IMR-90 (cell line): ENCODE results near the gene VWDE. TPM values are rescaled to one million over a fixed set of nuclear protein-coding genes. Genes with fewer than 3 reads are reported as not detected.

Experiments
- ATAC-seq: fragments of 200-7000 bp; cut with Tn5 transposase; 2 replicates; pipeline ENCODE4 v1.9.1; 2020; ENCODE audit warnings: low read depth, mild to moderate bottlenecking, moderate library complexity
- BruUV-seq: library from RNA; stranded (reverse); fragments of 400-500 nt; replicated peaks from 2 replicates; lab custom pipeline; 2021; lab: Mats Ljungman, UMichigan
- CTCF ChIA-PET: fragments of 300-600 bp; formaldehyde crosslinking; extraction: SDS; loops from one replicate; lab custom pipeline; 2021; ENCODE audit warnings: antibody characterized with exemption; lab: Yijun Ruan, JAX
- POLR2A ChIA-PET: fragments of 300-600 bp; sonication (Branson Sonifier 250); formaldehyde crosslinking; loops from one replicate; lab custom pipeline; 2022; ENCODE audit warnings: antibody characterized with exemption; ENCODE audit not compliant: unreplicated experiment; lab: Charles Lee
- DNase-seq: peaks from one replicate; pipeline ENCODE4 v3.0.0; 2013
- H2AFZ ChIP-seq: replicated peaks from 2 replicates; pipeline ENCODE3; 2013; ENCODE audit warnings: low read length, mild to moderate bottlenecking; ENCODE audit not compliant: poor library complexity
- H2AK5ac ChIP-seq: 2 replicates; pipeline ENCODE4 v1.6.1; 2013; ENCODE audit warnings: low read depth, low read length, inconsistent platforms
- H2AK9ac ChIP-seq: replicated peaks from 2 replicates; pipeline ENCODE3; 2013; ENCODE audit warnings: mild to moderate bottlenecking, low read depth, low read length, moderate library complexity; ENCODE audit not compliant: poor library complexity
- H2BK120ac ChIP-seq: 2 replicates; pipeline ENCODE4 v1.6.1; 2013; ENCODE audit warnings: low read depth, low read length, inconsistent platforms
- H2BK15ac ChIP-seq: 3 replicates; pipeline ENCODE4 v1.6.1; 2013; ENCODE audit warnings: low read depth, low read length, inconsistent platforms
- H2BK20ac ChIP-seq: 2 replicates; pipeline ENCODE4 v1.6.1; 2013; ENCODE audit warnings: low read depth, mild to moderate bottlenecking, inconsistent platforms, low read length, moderate library complexity
- H2BK5ac ChIP-seq: 2 replicates; pipeline ENCODE4 v1.6.1; 2013; ENCODE audit warnings: mild to moderate bottlenecking, low read depth, low read length, inconsistent platforms; ENCODE audit not compliant: poor library complexity, severe bottlenecking
- H3K14ac ChIP-seq: replicated peaks from 2 replicates; pipeline ENCODE4 v1.6.1; 2013; ENCODE audit warnings: low read depth, low read length, inconsistent platforms
- H3K18ac ChIP-seq: 2 replicates; pipeline ENCODE4 v1.6.1; 2013; ENCODE audit warnings: low read depth, low read length, control low read depth
- H3K23ac ChIP-seq: 2 replicates; pipeline ENCODE4 v1.6.1; 2013; ENCODE audit warnings: low read depth, low read length, inconsistent platforms
- H3K27ac ChIP-seq: 2 replicates; pipeline ENCODE4 v1.5.1; 2013; ENCODE audit warnings: mild to moderate bottlenecking, control low read depth, low read length; ENCODE audit not compliant: insufficient read depth
- H3K27me3 ChIP-seq: 2 replicates; pipeline ENCODE4 v1.6.1; 2013; ENCODE audit warnings: low read length; ENCODE audit not compliant: control insufficient read depth, insufficient read depth
- H3K36me3 ChIP-seq: 2 replicates; pipeline ENCODE4 v1.6.1; 2013; ENCODE audit warnings: low read length, mixed read lengths; ENCODE audit not compliant: control insufficient read depth, insufficient read depth
- H3K4ac ChIP-seq: 2 replicates; pipeline ENCODE4 v1.6.1; 2013; ENCODE audit warnings: low read depth, low read length, inconsistent platforms
- H3K4me1 ChIP-seq: 2 replicates; pipeline ENCODE4 v1.6.1; 2013; ENCODE audit warnings: low read length, mixed read lengths; ENCODE audit not compliant: control insufficient read depth, insufficient read depth
- H3K4me2 ChIP-seq: 2 replicates; pipeline ENCODE4 v1.6.1; 2013; ENCODE audit warnings: low read depth, mild to moderate bottlenecking, control low read depth, low read length, moderate library complexity
- H3K4me3 ChIP-seq: 2 replicates; pipeline ENCODE4 v1.5.1; 2013; ENCODE audit warnings: low read depth, mild to moderate bottlenecking, control low read depth, low read length, moderate library complexity; ENCODE audit not compliant: insufficient read depth
- H3K56ac ChIP-seq: 2 replicates; pipeline ENCODE4 v1.6.1; 2013; ENCODE audit warnings: low read length, inconsistent platforms; ENCODE audit not compliant: insufficient read depth; ENCODE audit errors: extremely low read depth
- H3K79me1 ChIP-seq, 2 experiments: 2 replicates each; pipeline ENCODE4 v1.6.1; 2013; ENCODE audit warnings: low read length in 2 of 2, inconsistent platforms in 1 of 2, low read depth in 1 of 2
- H3K9ac ChIP-seq: 2 replicates; pipeline ENCODE4 v1.6.1; 2013; ENCODE audit warnings: low read depth, low read length, control low read depth
- H3K9me1 ChIP-seq: 2 replicates; pipeline ENCODE4 v1.6.1; 2013; ENCODE audit warnings: low read length, inconsistent platforms; ENCODE audit not compliant: insufficient read depth
- H3K9me3 ChIP-seq: 2 replicates; pipeline ENCODE4 v1.6.1; 2013; ENCODE audit warnings: low read length; ENCODE audit not compliant: control insufficient read depth, insufficient read depth
- H4K20me1 ChIP-seq: 2 replicates; pipeline ENCODE4 v1.6.1; 2013; ENCODE audit warnings: low read length, inconsistent platforms; ENCODE audit not compliant: insufficient read depth
- H4K5ac ChIP-seq: 2 replicates; pipeline ENCODE4 v1.6.1; 2013; ENCODE audit warnings: mild to moderate bottlenecking, low read depth, low read length, control low read depth
- H4K8ac ChIP-seq, 2 experiments: 2 replicates each; pipeline ENCODE4 v1.6.1; 2013; ENCODE audit warnings: low read depth in 2 of 2, low read length in 2 of 2, control low read depth in 1 of 2, inconsistent platforms in 1 of 2
- H4K91ac ChIP-seq: 2 replicates; pipeline ENCODE4 v1.6.1; 2013; ENCODE audit warnings: low read depth, low read length, inconsistent platforms; ENCODE audit not compliant: insufficient read depth
- BHLHE40 ChIP-seq: fragments of 150-350 bp; IDR thresholded peaks from 2 replicates; pipeline ENCODE4 v1.6.1; 2016; ENCODE audit warnings: mild to moderate bottlenecking, low read depth, low read length
- CEBPB ChIP-seq: IDR thresholded peaks from 2 replicates; pipeline ENCODE4 v1.6.1; 2012; ENCODE audit warnings: low read depth, low read length, improper control_type of control experiment
- MAFK ChIP-seq: IDR thresholded peaks from 2 replicates; pipeline ENCODE4 v1.6.1; 2012; ENCODE audit warnings: low read depth, low read length, improper control_type of control experiment
- MAZ ChIP-seq: IDR thresholded peaks from 2 replicates; pipeline ENCODE4 v1.6.1; 2012; ENCODE audit warnings: low read depth, mild to moderate bottlenecking, low read length, improper control_type of control experiment, moderate library complexity, borderline replicate concordance
- MXI1 ChIP-seq: IDR thresholded peaks from 2 replicates; pipeline ENCODE4 v1.6.1; 2012; ENCODE audit warnings: low read depth, mild to moderate bottlenecking, low read length, moderate library complexity, borderline replicate concordance
- RAD21 ChIP-seq: IDR thresholded peaks from 2 replicates; pipeline ENCODE4 v1.6.1; 2012; ENCODE audit warnings: low read length, improper control_type of control experiment
- RCOR1 ChIP-seq: IDR thresholded peaks from 2 replicates; pipeline ENCODE4 v1.6.1; 2012; ENCODE audit warnings: mild to moderate bottlenecking, low read length, improper control_type of control experiment; ENCODE audit not compliant: insufficient replicate concordance
- RFX5 ChIP-seq: IDR thresholded peaks from 2 replicates; pipeline ENCODE4 v1.8.0; 2012; ENCODE audit warnings: low read depth, mild to moderate bottlenecking, low read length, moderate library complexity
- SMC3 ChIP-seq: fragments of 150-350 bp; IDR thresholded peaks from 2 replicates; pipeline ENCODE4 v1.6.1; 2016; ENCODE audit warnings: low read depth, mild to moderate bottlenecking, antibody characterized with exemption, low read length, moderate library complexity
- WGBS, 2 experiments: methylation state at CpG; one replicate each; pipeline versions ENCODE4 v1.1.5 to v1.1.7; 2013; ENCODE audit warnings: missing lambda C conversion rate in 2 of 2; ENCODE audit not compliant: insufficient read length in 1 of 2; ENCODE audit errors: extremely low coverage in 2 of 2; 5-methylcytosine and 5-hydroxymethylcytosine counted together
- dilution Hi-C: fragments of 300-500 bp; cut with HindIII; formaldehyde crosslinking; loops from one replicate; pipeline ENCODE4 v1.14.3; 2018; ENCODE audit warnings: low sequenced_read_pairs; ENCODE audit not compliant: unreplicated experiment
- in situ Hi-C: fragments of 300-500 bp; cut with MboI; formaldehyde crosslinking; loops from 3 replicates; pipeline ENCODE4 v1.14.3; 2019; ENCODE audit warnings: low sequenced_read_pairs, inconsistent platforms, mixed read lengths
- intact Hi-C: fragments of 100-400 bp; cut with micrococcal nuclease; formaldehyde crosslinking; loops from 2 replicates; pipeline ENCODE4 v1.10.0; 2022
- polyA plus RNA-seq, 3 experiments: library from polyadenylated mRNA; depleted of rRNA; stranded (reverse); fragments of >200 nt; gene quantifications; 2 replicates each; pipeline ENCODE4 v1.2.3, GENCODE V29; 2012; ENCODE audit warnings: low replicate concordance in 1 of 3
- total RNA-seq: library from RNA; depleted of rRNA; stranded (reverse); fragments of >200 nt; gene quantifications from 2 replicates; pipeline ENCODE4 v1.2.3, GENCODE V29; 2012
- TF ChIP-seq, protein P1 (sequence below): conservative IDR thresholded peaks from 2 replicates; pipeline ENCODE4 v1.5.1; 2012; ENCODE audit warnings: mild to moderate bottlenecking, low read depth, low read length, improper control_type of control experiment
- TF ChIP-seq, protein P2 (sequence below): fragments of 150-350 bp; IDR thresholded peaks from 2 replicates; pipeline ENCODE4 v1.6.1; 2016; ENCODE audit warnings: low read depth, mild to moderate bottlenecking, low read length, moderate library complexity, borderline replicate concordance

The VWDE gene
- total and polyA plus RNA-seq, 2 of the 4 experiments (the other 2 are of a cell fraction) = 0.05 to 0.18 TPM

DNA sequence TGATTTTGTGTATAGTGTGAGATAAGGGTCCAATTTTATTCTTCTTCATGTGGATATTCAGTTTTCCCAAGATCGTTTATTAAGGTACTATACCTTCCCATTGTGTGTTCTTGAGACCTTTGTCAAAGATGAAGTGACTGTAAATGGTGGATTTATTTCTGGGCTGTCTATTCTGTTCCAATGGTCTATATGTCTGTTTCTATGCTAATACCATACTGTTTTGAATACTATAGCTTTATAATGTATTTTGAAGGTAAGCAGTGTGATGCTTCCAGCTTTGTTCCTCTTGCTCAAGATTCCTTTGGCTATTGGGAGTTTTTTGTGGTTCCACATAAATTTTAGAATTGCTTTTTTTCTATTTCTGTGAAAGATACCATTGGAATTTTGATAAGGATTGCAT, 8.7 kb upstream of the VWDE start:
- no peak overlapping the region for H2BK5ac ChIP-seq
- no peaks in the 10 kb centered on the region for H3K9me3 ChIP-seq
- H4K20me1 ChIP-seq = no peaks in the 10 kb centered on the region
- H2AFZ ChIP-seq = no peak overlapping the region
- H3K27ac ChIP-seq = no peak overlapping the region
- ChIA-PET POLR2A (no interaction called here), CTCF (interaction anchor here (0.6 kb wide), 1 partner anchor 140 kb away, joined by 3 read pairs; no protein-coding TSS in a partner anchor)
- no peaks in the 10 kb centered on the region for H3K79me1 ChIP-seq
- H3K23ac ChIP-seq = no peak overlapping the region
- no peaks in the 10 kb centered on the region for H3K4me1 ChIP-seq
- H3K4me2 ChIP-seq = no peak overlapping the region
- no peak overlapping the region for H2AK9ac ChIP-seq
- H4K8ac ChIP-seq = no peak overlapping the region
- DNase-seq (no peak), ATAC-seq (no peak)
- no TSS peak for BruUV-seq
- no peak overlapping the region for H3K18ac ChIP-seq
- H2AK5ac ChIP-seq = no peak overlapping the region
- in situ Hi-C loops (no loop called here), dilution Hi-C loops (no loop called here), intact Hi-C loops (no loop called here)
- no peaks in the 10 kb centered on the region for H3K36me3 ChIP-seq
- no peak overlapping the region for H3K4ac ChIP-seq
- no peak overlapping the region for H3K4me3 ChIP-seq
- H3K14ac ChIP-seq = no peak overlapping the region
- no peak overlapping the region for H4K5ac ChIP-seq
- no peak overlapping the region for H3K9ac ChIP-seq
- no peak overlapping the region for H3K56ac ChIP-seq
- no CpG with 5 or more reads among the region's 1 CpG for WGBS, 2 experiments
- H3K27me3 ChIP-seq = no peaks in the 10 kb centered on the region
- no peak overlapping the region for H2BK15ac ChIP-seq
- H2BK120ac ChIP-seq = no peak overlapping the region
- H3K9me1 ChIP-seq = no peaks in the 10 kb centered on the region
- H4K91ac ChIP-seq = no peak overlapping the region
- no peak overlapping the region for H2BK20ac ChIP-seq
- TF ChIP-seq SMC3 (no peak), RCOR1 (no peak), RFX5 (no peak), MAFK (no peak), MAZ (no peak), MXI1 (no peak), CEBPB (no peak), RAD21 (no peak), BHLHE40 (no peak)
- TF ChIP-seq, protein P1, sequence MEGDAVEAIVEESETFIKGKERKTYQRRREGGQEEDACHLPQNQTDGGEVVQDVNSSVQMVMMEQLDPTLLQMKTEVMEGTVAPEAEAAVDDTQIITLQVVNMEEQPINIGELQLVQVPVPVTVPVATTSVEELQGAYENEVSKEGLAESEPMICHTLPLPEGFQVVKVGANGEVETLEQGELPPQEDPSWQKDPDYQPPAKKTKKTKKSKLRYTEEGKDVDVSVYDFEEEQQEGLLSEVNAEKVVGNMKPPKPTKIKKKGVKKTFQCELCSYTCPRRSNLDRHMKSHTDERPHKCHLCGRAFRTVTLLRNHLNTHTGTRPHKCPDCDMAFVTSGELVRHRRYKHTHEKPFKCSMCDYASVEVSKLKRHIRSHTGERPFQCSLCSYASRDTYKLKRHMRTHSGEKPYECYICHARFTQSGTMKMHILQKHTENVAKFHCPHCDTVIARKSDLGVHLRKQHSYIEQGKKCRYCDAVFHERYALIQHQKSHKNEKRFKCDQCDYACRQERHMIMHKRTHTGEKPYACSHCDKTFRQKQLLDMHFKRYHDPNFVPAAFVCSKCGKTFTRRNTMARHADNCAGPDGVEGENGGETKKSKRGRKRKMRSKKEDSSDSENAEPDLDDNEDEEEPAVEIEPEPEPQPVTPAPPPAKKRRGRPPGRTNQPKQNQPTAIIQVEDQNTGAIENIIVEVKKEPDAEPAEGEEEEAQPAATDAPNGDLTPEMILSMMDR = no peak
- TF ChIP-seq, protein P2, sequence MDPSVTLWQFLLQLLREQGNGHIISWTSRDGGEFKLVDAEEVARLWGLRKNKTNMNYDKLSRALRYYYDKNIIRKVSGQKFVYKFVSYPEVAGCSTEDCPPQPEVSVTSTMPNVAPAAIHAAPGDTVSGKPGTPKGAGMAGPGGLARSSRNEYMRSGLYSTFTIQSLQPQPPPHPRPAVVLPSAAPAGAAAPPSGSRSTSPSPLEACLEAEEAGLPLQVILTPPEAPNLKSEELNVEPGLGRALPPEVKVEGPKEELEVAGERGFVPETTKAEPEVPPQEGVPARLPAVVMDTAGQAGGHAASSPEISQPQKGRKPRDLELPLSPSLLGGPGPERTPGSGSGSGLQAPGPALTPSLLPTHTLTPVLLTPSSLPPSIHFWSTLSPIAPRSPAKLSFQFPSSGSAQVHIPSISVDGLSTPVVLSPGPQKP = no peak
